Measurements from ENCODE around the gene FUZ.

The FUZ gene

GRCh38 chr19:49795615-49796014 is 17.5 kb downstream of the FUZ start:
- no peak overlapping the region for H3K27ac ChIP-seq
- TF ChIP-seq ZFX (IDR thresholded peaks at IDR 0.05): no peak
- no peak for TF ChIP-seq CTCF (conservative IDR thresholded peaks at IDR 0.05)

- TF ChIP-seq CTCF (conservative IDR thresholded peaks at IDR 0.05): no peak
- no peak for TF ChIP-seq ZFX (IDR thresholded peaks at IDR 0.05)
Observed at GRCh38 chr19:49793561-49793840, 19.6 kb downstream of the FUZ start.

GRCh38 chr19:49792829-49793560 is 20.1 kb downstream of the FUZ start:
- TF ChIP-seq CTCF (conservative IDR thresholded peaks at IDR 0.05) (no peak), ZFX (IDR thresholded peaks at IDR 0.05) (no peak)
- H3K27ac ChIP-seq: no peak overlapping the region

More at GRCh38 chr19:49793561-49793840, 19.6 kb downstream of the FUZ start:
- H3K27ac ChIP-seq: no peak overlapping the region

- no peak overlapping the region for H3K27ac ChIP-seq
- TF ChIP-seq CTCF (conservative IDR thresholded peaks at IDR 0.05): no peak
- no peak for TF ChIP-seq ZFX (IDR thresholded peaks at IDR 0.05)
Observed at GRCh38 chr19:49791776-49792445, 21.2 kb downstream of the FUZ start.

- no peak overlapping the region for H3K27ac ChIP-seq
- no peak for TF ChIP-seq CTCF (conservative IDR thresholded peaks at IDR 0.05)
- TF ChIP-seq ZFX (IDR thresholded peaks at IDR 0.05): no peak
Observed at GRCh38 chr19:49790866-49791265, 22.2 kb downstream of the FUZ start.

GRCh38 chr19:49788857-49789256 is 24.2 kb downstream of the FUZ start:
- no peak overlapping the region for H3K27ac ChIP-seq
- TF ChIP-seq ZFX (IDR thresholded peaks at IDR 0.05): no peak
- no peak for TF ChIP-seq CTCF (conservative IDR thresholded peaks at IDR 0.05)

- TF ChIP-seq ZFX (IDR thresholded peaks at IDR 0.05) (no peak), CTCF (conservative IDR thresholded peaks at IDR 0.05) (no peak)
- peak overlapping the region; percentile 10; the same call in 1 of the 2 replicates for H3K27ac ChIP-seq
Observed at GRCh38 chr19:49787746-49788145, 25.3 kb downstream of the FUZ start.

Measured in C4-2B (cell line).